ENCODE data around the gene C10orf71.

- TF ChIP-seq POLR2A (IDR thresholded peaks at IDR 0.05), result no peak
- TF ChIP-seq EP300 (IDR thresholded peaks at IDR 0.05), result no peak
These were observed 41.2 kb upstream of the C10orf71 start for GRCh38 chr10:49257626-49258349.
